NK-92 treated with Interleukin-12 subunit alpha and Interleukin-12 subunit beta, amount 100 ng/mL, for 24 hours (cell line): ENCODE measurements around the gene PRICKLE3.
"Not testable (repeated sequence)": the region's sequence is repeated elsewhere in the genome, so short reads cannot be mapped to it uniquely, and the experiment has no call there.

ENCODE experiments used
- DNase-seq: peaks from one replicate; lab custom pipeline; 2025; lab: John Stamatoyannopoulos, UW

Gene PRICKLE3

GRCh38 chrX:49161632-49162031 lies 24.5 kb downstream of the PRICKLE3 start:
- no peak for DNase-seq

DNA sequence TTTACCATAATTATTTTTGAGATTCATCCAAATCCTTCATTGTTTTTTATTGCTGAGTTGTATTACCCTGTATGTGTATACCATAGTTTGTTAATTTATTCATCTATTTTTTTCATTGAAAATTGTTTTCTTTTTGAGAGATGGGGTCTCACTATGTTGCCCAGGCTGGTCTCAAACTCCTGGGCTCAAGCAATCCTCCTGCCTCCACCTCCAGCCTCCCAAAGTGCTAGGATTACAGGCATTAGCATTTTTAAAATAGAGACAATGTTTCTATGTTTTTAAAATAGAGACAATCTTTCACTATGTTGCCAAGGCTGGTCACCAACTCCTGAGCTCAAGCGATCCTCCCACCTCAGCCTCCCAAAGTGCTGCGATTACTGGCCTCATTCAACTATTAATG lies 25.3 kb downstream of the PRICKLE3 start:
- DNase-seq, result no peak

GRCh38 chrX:49157194-49157593 lies 29.0 kb downstream of the PRICKLE3 start:
- no peak for DNase-seq

DNA sequence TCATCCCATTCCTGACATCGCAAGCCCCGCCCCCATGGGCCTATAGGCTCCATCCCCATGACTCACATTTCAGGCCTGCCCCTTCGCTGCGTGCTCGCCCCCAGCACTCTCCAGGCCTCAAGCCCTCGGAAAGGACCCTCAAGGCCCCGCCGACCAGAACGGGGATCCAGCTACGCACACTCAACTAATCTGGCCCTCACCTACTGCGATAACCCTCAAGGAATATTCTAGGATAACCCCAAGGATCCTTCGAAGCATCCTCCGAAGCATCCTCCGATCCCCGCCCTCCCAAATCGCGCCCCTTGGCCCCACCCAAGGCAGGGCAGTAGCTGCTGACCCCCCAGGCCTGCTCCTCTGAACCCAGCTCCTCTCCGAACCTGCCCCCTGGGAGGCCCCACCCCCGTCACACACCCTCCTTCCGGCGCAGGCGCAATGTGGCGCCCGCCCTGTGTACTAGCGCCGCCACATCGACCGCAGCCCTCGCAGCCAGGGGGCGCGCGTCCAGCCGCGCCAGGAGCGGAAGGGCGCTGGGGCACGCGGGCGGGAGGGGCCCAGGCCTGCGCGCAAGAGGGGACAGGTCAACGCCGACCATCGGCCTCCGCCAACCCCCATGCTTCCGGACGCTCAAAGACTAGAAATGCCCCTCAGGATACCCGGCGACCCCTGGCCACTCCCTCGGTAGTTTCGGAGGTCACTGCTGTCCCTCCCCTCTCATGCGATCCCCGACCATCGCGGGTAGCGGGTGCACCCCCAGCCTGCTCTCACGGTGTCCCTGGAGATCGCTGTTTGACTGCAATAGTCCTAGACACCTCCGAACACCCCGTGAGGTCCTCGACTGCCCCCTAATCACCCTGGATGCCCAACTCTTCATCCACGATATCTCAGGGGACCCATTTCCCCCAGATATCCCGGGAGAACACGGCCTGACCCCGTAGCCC lies 30.0 kb downstream of the PRICKLE3 start:
- DNase-seq, result peak; percentile 67

DNA sequence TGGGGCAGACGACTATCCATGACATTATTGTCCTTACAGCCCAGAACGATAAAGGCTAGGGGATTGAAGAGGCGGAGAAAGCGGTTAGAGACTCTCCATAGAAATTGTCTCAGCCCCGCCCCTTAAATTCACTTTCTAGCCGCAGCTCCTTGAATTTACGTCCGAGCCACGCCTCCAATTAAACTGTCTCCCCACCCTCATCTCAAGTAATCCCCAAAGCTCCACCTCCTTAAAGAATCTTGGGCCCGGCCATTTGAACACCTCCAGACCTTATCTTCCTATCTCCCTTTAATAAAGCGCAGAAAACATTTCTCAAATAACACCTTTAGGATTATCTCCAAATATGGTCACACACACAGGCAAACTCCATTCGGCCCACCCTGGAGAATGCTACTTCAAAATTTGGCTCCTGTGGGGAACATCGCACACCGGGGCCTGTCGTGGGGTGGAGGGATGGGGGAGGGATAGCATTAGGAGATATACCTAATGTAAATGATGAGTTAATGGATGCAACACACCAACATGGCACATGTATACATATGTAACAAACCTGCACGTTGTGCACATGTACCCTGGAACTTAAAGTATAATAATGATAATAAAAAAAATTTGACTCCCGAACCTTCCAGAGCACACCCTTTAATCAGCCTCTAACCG lies 30.8 kb downstream of the PRICKLE3 start:
- no peak for DNase-seq

DNA sequence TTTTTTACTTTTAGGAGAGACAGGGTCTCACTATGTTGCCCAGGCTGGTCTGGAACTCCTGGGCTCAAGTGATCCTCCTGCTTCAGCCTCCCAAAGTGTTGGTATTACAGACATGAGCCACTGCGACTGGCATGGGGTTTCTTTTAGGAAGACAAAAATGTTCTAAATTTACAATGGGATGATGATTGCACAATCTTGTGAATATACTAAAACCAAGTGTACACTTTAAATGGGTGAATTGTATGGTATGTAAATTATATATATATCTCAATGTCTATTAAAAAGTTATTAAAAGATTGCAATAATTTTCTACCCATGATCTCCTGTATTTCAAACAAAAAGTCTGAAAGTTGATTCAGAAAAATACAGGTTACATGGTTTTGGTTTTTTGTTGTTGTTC lies 32.7 kb downstream of the PRICKLE3 start:
- no peak for DNase-seq

DNA sequence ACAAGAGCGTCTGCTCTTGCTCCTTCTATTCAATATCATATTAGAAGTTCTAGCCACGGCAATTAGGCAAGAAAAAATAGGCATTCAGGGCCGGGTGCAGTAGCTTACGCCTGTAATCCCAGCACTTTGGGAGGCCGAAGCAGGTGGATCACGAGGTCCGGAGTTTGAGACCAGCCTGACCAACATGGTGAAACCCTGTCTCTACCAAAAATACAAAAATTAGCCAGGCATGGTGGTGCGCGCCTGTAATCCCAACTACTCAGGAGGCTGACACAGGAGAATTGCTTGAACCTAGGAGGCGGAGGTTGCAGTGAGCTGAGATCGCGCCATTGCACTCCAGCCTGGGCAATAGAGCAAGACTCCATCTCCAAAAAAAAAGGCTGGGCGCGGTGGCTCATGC lies 36.9 kb downstream of the PRICKLE3 start:
- DNase-seq, result not testable (repeated sequence)

- not testable (repeated sequence) for DNase-seq
These were observed 37.6 kb downstream of the PRICKLE3 start for GRCh38 chrX:49148390-49149100.

DNA sequence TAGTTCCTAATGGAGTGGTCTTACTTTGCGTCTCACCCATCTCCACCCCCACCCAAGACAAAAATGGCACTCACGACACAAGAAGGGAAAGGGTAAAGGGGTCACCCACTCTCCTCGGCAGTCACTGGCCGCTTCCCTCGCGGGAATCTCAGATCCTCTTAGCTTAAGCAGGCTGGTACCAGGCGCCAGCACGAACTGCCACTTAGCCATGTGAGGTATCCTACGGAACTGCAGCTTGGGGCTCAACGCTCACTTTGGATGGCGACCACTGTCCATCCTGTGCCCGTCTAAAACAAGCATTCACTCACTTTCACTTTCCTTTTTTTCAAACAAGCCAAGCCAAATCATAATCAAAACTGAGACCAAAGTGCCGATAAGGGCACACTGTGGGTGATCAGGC lies 38.2 kb downstream of the PRICKLE3 start:
- no peak for DNase-seq

GRCh38 chrX:49147282-49147681 lies 38.9 kb downstream of the PRICKLE3 start:
- no peak for DNase-seq

- DNase-seq, result not testable (repeated sequence)
These were observed 43.0 kb downstream of the PRICKLE3 start for GRCh38 chrX:49143154-49143553.

DNA sequence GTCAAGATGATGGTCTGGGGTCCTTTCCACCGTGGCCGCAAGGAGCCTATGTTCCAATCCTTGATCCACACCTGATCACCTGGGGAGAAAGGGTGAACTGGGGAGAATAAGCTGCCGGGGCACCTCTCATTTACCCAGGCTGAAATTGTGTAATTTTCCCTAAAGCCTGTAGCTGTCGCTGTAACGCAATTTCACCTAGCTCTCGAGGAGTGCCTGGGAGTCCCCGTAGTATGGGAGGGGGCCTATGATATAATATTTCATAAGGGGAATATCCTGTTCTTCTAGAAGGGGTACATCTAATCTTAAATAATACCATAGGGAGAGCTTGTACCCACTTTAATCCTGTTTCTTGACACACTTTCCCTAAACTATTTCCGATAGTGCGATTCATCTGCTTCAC lies 43.9 kb downstream of the PRICKLE3 start:
- not testable (repeated sequence) for DNase-seq

GRCh38 chrX:49139713-49140112 lies 46.5 kb downstream of the PRICKLE3 start:
- DNase-seq, result no peak

DNA sequence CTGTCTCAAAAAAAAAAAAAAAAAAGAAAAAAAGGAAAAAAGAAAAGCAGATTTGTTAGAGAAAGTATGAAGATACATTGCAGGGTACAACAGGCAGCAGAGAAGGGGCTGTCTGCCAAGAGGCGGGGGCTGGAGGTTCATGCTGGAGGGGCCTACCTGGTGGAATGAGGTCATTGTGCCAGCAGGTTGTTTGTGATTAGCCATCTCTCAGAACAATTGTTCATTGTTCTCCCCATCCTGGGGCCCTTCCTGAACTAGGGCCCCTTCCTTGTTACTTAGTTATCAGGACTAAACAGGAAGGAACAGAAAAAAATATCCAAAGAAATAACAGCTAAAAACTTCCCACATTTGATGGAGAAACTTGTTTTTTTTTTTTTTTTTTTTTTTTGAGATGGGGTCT lies 48.7 kb downstream of the PRICKLE3 start:
- DNase-seq, result no peak

DNA sequence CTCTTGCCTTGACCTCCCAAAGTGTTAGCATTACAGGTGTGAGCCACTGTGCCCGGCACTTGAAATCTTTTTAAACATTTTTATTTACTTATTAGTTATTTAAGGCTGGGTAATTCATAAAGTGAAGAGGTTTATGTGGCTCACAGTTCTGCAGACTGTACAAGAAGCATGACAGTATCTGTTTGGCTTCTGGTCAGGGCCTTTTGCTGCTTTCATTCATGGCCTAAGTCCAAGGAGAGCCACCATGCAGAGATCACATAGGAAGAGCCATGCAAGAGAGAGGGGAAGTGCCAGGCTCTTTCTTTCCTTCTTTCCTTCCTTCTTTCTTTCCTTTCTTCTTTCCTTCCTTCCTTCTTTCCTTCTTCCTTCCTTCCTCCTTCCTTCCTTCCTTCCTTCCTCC lies 52.4 kb downstream of the PRICKLE3 start:
- DNase-seq, result no peak

DNA sequence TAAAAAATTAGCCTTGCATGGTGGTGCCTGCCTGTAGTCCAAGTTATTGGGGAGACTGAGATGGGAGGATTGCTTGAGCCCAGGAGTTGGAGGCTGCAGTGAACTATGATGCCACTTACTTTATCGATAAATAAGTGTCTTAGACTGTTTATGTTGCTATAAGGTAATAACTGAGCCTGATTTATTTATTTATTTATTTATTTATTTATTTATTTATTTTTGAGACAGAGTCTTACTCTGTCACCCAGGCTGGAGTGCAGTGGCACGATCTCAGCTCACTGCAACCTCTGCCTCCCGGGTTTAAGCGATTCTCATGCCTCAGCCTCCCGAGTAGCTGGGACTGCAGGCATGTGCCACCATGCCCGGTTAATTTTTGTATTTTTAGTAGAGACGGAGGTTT lies 53.9 kb downstream of the PRICKLE3 start:
- not testable (repeated sequence) for DNase-seq

DNA sequence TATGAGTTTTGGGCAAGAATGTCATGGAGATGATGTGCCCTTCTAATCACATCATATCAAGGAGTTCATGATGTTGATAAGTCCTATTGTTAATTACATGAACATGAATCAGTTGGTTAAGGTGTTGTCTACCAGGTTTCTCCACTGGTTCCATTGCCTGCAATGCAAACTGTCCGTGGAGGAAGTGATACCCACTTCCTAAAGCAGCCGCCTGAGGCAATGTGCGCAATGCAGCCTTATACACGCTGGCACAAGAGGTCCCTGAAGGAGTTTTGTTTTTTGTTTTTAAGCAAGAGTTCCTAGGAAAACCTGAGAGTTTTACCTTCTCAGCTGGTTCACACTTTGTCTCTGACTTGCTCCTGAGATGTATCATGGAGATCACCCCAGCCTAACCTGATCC lies 56.7 kb downstream of the PRICKLE3 start:
- no peak for DNase-seq

DNA sequence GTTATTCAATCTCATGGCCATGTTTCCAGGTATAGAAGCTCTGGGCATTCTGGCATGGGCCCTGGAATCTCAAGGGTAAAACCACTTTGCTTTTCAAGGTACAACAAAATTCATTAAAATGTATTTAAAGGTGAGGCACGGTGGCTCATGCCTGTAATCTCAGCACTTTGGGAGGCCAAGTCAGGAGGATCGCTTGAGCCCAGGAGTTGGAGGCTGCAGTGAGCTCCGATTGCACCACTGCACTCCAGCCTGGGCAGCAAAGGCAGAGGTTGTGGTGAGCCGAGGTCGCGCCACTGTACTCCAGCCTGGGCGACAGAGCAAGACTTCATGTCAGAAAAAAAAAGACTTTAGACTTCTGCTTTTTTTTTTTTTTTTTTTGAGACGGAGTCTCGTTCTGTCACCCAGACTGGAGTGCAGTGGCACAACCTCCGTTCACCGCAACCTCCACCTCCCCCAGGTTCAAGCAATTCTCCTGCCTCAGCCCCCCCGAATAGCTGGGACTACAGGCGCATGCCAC lies 58.4 kb downstream of the PRICKLE3 start:
- not testable (repeated sequence) for DNase-seq
